ENCODE data around the gene PKHD1. TPM values are rescaled to one million over a fixed set of nuclear protein-coding genes. Genes with fewer than 3 reads are reported as not detected.
"Not testable (repeated sequence)": the region's sequence is repeated elsewhere in the genome, so short reads cannot be mapped to it uniquely, and the experiment has no call there.

The PKHD1 gene
- total RNA-seq, 4 donors from 2014 or later, result 0.12 TPM; not detected in 3

DNA sequence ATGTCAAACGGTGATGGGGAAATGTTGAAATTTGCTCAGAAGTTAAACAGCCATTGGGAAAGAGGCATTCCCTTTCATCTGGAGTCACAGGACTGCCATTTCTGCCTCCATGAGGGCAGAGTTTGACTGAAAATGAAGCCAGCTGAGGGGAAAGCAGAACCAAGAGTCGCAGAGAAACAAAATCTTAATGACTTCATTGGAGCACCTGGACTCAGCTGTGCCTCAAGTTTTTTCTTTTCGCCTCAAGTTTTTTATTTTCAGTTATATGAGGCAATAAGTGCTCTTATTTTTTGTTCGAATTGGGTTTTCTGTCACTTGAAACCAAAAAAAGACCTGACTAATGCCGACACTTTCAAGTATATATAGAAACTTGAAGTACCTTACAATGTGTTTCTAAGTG is 161.3 kb downstream of the PKHD1 start:
- TF ChIP-seq, protein P1, sequence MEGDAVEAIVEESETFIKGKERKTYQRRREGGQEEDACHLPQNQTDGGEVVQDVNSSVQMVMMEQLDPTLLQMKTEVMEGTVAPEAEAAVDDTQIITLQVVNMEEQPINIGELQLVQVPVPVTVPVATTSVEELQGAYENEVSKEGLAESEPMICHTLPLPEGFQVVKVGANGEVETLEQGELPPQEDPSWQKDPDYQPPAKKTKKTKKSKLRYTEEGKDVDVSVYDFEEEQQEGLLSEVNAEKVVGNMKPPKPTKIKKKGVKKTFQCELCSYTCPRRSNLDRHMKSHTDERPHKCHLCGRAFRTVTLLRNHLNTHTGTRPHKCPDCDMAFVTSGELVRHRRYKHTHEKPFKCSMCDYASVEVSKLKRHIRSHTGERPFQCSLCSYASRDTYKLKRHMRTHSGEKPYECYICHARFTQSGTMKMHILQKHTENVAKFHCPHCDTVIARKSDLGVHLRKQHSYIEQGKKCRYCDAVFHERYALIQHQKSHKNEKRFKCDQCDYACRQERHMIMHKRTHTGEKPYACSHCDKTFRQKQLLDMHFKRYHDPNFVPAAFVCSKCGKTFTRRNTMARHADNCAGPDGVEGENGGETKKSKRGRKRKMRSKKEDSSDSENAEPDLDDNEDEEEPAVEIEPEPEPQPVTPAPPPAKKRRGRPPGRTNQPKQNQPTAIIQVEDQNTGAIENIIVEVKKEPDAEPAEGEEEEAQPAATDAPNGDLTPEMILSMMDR (IDR thresholded peaks at IDR 0.05), result no peak
- ATAC-seq (ENCODE audit: low FRiP score), result no peak
- no peak for DNase-seq (ENCODE audit: low spot score)

DNA sequence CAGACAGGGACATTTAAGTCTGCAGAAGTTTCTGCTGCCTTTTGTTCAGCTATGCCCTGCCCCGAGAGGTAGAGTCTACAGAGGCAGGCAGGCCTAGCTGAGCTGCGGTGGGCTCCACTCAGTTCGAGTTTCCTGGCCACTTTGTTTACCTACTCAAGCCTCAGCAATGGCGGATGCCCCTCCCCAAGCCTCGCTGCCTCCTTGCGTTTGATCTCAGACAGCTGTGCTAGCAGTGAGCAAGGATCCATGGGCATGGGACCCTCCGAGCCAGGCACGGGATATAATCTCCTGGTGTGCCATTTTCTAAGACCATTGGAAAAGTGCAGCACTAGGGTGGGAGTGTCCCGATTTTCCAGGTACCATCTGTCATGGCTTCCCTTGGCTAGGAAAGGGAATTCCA is 164.9 kb downstream of the PKHD1 start:
- not testable (repeated sequence) for ATAC-seq (ENCODE audit: low FRiP score); DNase-seq (ENCODE audit: low spot score)

DNA sequence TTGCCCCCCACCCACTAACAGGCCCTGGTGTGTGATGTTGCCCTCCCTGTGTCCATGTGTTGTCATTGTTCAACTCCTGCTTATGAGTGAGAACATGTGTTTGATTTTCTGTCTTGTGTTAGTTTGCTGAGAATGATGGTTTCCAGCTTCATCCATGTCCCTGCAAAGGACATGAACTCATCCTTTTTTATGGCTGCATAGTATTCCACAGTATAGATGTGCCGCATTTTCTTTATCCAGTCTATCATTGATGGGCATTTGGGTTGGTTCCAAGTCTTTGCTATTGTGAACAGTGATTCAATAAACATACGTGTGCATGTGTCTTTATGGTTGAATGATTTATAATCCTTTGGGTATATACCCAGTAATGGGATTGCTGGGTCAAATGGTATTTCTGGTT is 169.1 kb downstream of the PKHD1 start:
- not testable (repeated sequence) for ATAC-seq (ENCODE audit: low FRiP score); DNase-seq (ENCODE audit: low spot score)

DNA sequence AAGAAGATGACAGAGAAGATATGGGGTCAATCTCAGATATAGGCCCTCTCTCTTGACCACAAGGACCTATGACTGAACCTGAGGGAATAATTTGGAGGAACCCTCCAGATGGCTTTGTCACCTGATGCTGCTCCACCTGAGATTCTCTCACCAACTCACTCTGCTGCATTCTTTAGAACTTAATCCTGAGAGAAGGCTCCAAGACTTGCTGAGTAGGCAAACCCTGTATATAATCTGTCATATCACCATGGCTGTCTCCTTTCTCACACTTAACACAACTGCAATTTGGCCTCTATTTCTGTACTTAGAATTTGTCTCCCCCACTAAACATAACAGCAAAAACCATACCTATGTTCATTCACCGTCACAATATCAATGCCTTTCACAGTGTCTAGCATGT is 172.3 kb downstream of the PKHD1 start:
- DNase-seq (ENCODE audit: low spot score), result no peak

DNA sequence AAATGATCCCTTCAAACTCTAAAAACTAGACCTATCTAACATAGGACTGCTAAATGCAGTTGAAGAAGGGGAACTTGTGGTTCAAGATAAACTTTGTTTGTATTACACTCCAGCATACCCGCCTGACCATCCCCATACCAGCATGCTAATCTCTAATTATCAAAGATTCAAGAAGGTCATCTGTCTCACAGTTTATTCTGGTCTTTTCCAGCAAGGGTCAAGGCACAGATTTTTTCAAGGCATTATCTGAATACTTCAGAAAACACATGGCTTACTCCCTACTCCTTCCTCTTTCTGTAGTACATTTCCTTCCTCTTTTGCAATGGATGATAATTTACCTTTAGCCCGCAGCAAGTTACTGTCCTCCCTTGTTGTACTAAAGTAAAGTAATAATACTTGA is 174.1 kb downstream of the PKHD1 start:
- TF ChIP-seq, protein P1 (IDR thresholded peaks at IDR 0.05), result no peak
- DNase-seq (ENCODE audit: low spot score) (no peak), ATAC-seq (ENCODE audit: low FRiP score) (no peak)

More for the DNA sequence above, 172.3 kb downstream of the PKHD1 start:
- TF ChIP-seq, protein P1 (IDR thresholded peaks at IDR 0.05), result no peak
- ATAC-seq (ENCODE audit: low FRiP score), result no peak

DNA sequence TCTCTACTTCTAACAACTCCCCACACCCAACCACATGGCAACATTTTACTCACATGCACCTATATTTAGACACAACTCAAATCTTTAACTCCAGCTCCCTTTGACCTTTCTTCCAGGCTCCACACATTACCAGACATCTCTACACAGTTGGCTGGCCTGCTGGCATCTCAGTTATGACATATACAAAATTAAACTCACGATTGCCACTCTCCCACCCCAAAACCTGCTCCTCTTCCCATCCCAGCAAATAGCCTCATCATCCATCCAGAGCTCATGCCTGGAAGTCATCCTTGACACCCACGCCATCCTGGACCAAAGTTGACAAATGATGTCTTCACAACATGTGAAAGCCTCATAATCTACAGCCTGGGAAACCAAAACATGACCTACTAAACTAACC is 176.6 kb downstream of the PKHD1 start:
- DNase-seq (ENCODE audit: low spot score) (no peak), ATAC-seq (ENCODE audit: low FRiP score) (no peak)
- TF ChIP-seq, protein P1 (IDR thresholded peaks at IDR 0.05), result no peak

DNA sequence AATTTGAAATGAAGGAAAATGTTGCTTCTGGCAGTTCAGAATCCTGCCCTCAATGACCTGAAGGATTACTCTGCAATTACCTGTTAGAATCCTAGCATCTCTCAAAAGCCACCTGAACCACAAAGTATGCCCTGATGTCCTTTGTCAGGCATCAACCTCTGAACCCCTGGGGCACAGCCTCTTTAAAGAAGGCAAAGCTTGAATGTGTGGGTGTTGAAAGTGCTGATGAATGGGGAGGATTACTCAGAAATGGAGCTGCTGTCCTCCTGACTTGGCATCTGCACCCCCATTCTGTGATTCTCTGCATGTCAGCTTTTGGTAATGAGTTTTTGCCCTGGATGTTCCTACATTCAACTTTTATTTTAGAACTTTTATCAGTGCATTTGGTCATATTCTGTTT is 179.2 kb downstream of the PKHD1 start:
- ATAC-seq (ENCODE audit: low FRiP score), result no peak
- TF ChIP-seq, protein P1 (IDR thresholded peaks at IDR 0.05), result no peak
- no peak for DNase-seq (ENCODE audit: low spot score)

DNA sequence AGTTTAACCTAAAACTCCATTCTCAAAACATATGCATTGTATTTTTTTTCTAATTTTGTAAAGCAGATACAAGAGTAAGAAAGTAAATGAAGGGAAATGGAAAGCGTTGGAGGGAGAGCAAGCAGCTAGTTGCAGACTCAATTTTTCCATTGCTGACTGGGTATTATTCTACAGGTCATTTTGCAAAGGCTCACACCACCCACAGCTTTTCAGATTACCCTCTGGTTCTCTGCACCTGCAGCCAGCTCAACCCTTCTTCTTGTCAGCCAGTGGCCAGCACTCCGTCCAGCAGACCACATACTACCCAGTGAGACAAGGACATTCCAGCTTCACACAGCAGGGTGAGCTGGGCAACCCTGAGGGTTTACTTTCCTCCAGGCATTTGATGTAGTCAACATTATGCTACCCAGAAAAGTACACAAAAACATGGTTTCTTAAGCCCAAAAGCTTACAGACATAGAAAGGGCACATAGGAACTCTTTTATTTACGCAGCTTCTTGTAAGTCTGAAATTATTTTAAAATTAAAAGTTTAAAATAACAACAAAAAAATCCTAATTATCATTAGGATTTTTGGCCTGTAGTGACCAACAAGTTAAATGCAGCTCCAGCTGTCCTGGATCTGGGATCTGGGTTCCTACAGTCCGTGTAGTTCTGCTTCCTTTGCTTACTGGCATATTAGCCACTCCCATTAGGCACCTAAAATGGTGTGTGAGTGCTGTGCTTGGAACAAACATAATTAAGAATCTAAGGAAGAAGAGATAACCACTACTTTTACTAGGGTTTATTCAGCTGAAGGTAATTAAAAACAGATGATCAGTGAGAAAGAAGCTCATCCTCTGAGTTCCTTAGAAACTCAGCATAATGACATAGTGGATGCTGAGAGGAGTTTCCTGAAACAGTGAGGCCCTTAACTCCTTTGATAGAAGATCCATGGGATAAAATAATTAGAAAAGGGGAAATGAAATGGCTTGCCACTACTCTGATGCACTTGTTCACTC is 185.3 kb downstream of the PKHD1 start:
- DNase-seq (ENCODE audit: low spot score) (no peak), ATAC-seq (ENCODE audit: low FRiP score) (no peak)
- TF ChIP-seq, protein P1 (IDR thresholded peaks at IDR 0.05), result no peak

Data from omental fat pad (tissue), 4 donors.